GM18873 (cell line): Measurements from ENCODE around the gene EIF4E3.

Source experiments
- ATAC-seq: cut with Tn5 transposase; IDR thresholded peaks from one replicate; pipeline ENCODE4 v1.9.1; 2021; ENCODE audit warnings: mild to moderate bottlenecking, moderate library complexity, moderate number of reproducible peaks; ENCODE audit not compliant: unreplicated experiment, low FRiP score

Gene EIF4E3

GRCh38 chr3:71724171-71724453 lies 1.1 kb downstream of the EIF4E3 start:
- no peak for ATAC-seq

DNA sequence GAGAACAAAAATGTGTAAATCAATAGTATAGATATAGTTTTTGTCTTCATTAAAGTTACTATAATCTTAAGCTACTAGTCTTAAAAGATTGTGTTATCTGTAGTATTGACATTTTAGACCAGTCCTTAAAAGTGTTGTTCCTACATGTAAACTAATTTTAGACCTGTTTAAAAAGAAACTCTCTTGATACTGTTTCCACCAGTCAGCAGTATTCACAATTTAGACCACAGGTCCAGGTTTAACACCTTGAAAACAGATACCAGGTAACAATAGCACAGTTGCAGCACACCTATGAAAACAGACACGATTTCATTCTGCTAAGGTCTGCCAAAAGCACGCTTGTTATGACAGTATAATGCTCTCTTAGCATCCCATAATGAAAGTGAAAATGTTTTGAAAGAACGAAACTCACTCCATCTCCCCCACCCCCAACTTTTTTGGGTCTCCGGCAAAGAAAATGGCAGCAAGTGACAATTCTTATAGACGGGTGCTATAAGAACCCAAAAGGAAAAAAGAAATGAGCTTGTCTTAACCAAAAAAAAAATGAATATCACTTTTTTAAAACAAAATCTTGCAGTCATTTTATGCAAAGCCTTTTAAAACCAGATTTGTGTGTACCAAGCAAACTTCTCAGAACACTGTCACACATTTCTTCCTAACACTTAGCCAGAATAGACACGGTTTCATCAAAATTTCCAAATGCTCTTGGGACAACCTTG lies 1.6 kb downstream of the EIF4E3 start:
- peak; percentile 50 for ATAC-seq

GRCh38 chr3:71722693-71723092 lies 2.5 kb downstream of the EIF4E3 start:
- ATAC-seq, result no peak

- ATAC-seq, result no peak
These were observed 3.5 kb downstream of the EIF4E3 start for GRCh38 chr3:71721651-71722157.

GRCh38 chr3:71721002-71721401 lies 4.2 kb downstream of the EIF4E3 start:
- no peak for ATAC-seq

DNA sequence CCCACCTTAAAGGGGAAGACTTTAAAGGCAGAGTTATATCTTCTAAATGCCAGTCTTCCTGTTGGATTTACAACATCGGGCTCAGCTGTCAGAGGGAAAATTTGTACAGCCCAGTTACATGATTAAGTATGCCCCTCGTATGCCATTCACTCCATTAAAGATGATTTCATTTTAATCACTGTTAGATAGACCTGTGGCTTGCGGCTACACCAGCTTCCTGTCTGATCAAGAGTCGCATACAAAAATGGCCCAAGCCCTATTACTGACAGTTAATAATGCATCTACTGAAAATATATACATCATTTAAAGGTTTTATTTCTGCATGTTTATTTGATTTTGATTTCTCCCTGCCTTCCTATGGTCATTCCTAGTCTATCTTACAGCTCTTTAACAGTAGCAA lies 7.1 kb downstream of the EIF4E3 start:
- ATAC-seq, result no peak

GRCh38 chr3:71714595-71714994 lies 10.6 kb downstream of the EIF4E3 start:
- ATAC-seq, result no peak

DNA sequence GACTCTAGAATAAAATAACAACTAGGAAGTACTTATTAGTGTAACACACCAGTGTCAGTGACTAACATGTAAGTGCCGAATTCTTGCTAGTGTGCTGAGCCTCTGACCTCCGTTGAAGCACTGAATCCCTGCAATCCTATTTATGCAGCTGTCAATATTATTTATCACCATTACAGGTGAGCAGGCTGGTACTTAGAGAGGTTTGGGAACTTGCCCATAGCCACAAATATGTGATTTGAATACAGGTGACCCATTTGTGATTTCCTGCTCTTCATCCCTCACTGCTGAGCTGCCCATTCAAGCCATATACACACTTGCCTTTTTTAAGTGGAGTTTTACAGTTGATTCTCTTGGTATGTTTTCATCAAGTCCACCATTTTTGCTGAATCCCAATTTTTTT lies 12.2 kb downstream of the EIF4E3 start:
- no peak for ATAC-seq

- ATAC-seq, result peak; percentile 73
These were observed 14.2 kb downstream of the EIF4E3 start for GRCh38 chr3:71710906-71711494.

GRCh38 chr3:71709908-71710511 lies 15.2 kb downstream of the EIF4E3 start:
- no peak for ATAC-seq

- no peak for ATAC-seq
These were observed 16.6 kb downstream of the EIF4E3 start for GRCh38 chr3:71708476-71709105.

- ATAC-seq, result no peak
These were observed 17.6 kb downstream of the EIF4E3 start for GRCh38 chr3:71707595-71707994.

DNA sequence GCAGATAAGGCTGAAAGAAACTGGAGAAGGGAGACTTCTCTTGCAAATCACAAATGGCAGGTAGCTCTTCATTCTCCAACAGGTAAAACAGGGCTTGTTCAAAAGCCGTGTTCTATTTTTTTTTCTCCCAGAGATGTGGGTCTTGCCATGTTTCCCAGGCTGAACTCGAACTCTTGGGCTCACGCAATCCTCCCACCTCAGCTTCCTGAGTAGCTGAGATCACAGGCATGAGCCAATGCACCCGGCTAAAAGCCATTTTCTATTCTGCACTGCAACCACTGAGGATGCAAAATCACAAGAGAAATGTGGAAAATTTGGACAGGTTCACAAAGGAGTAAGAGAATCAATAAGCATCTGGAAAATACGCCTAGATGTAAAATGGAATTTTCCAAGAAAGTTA lies 19.5 kb downstream of the EIF4E3 start:
- ATAC-seq, result no peak

- ATAC-seq, result no peak
These were observed 20.3 kb downstream of the EIF4E3 start for GRCh38 chr3:71704915-71705314.

DNA sequence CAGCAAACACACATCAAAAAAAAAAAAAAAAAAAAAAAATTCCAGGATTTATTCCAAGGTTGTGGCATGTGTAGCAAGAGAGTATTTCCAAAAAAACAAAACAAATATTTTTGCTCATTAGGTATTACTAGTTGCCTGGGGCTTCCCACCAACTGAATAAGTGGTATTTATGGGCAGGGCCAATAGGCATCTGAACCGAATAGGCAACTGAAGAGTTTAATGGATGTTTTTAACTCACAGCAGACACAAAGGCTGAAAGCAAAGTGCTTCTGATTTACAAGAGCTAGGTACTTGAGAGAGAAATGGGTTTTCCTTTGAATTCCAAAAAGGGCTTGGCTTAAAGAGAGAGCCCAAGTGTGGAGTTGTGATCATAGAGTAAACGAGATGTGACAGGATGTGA lies 21.4 kb downstream of the EIF4E3 start:
- ATAC-seq, result no peak

- no peak for ATAC-seq
These were observed 22.8 kb downstream of the EIF4E3 start for GRCh38 chr3:71702131-71703024.

DNA sequence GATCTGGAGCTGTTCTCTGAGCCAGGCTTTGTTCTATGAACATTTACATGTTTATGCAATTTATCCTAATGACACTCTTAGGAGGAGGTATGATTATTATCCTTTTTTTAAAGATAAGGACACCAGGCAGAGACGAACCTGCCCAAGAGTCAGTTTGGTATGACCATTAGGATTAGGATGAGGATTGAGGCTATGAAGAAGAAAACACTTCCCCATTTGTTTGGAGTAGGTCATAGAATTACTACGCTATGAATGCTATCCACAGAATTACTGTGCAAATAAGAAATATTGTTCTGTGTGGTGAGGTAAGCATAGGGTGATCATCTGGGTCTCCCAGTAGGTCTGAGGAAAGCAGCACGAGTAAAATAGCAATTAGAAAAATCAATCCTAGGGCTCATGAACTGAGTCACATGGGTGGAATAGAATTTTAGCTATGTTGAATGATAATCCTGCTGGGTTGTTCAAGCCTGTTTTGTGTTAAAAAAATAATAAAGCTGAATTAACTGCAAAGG lies 23.9 kb downstream of the EIF4E3 start:
- ATAC-seq, result no peak

DNA sequence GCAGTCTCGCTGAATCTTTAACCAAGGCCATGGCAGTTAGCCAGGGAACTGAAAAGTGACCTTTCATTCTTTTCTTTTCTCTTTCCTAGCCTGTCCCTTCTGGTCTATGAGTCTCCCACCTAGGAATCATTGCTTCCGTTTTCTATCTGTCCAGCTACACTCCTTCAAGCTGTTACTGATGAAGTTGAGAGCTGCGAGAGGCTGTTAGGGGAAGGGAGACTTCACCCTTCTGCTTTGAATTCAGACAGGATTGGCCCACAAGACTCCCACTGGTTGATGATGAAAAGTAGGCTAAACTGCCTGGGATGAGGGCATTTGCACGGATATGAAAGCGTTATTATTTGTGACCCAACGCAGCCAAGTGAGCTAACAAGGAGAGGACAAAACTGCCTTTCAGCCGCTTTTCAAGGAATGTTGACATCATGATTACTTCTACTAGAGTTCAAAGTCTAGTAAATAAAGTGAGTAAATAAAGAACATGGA lies 30.2 kb downstream of the EIF4E3 start:
- no peak for ATAC-seq

GRCh38 chr3:71694358-71694999 lies 30.7 kb downstream of the EIF4E3 start:
- no peak for ATAC-seq

DNA sequence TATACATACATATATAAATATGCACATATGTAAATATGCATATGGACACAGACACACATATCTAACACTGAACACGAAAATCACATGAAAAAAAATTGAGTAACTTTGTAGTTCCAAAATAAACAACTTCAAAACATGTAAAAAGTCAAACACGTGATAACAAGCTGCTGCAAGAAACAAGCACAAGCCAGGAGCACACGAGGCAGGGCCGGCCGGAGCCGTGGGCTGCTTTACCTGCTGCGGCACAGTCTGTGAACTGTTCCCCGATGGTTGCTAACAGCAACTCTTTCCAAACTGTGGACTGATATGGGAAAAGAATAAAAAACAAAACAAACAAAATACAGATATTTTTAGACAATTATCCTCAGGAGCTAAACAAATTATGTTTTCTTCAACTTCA lies 31.6 kb downstream of the EIF4E3 start:
- no peak for ATAC-seq
